HG03175 (cell line): Measurements from ENCODE around the gene OGFR.

Experiments used
- ATAC-seq: cut with Tn5 transposase; IDR thresholded peaks from one replicate; pipeline ENCODE4 v1.9.1; 2021; ENCODE audit warnings: mild to moderate bottlenecking, moderate library complexity; ENCODE audit not compliant: unreplicated experiment

OGFR gene

GRCh38 chr20:62782149-62782892, 22.3 kb upstream of the OGFR start:
- ATAC-seq: no peak

- no peak for ATAC-seq
Measured at GRCh38 chr20:62782893-62783278, 21.7 kb upstream of the OGFR start.

- ATAC-seq: no peak
Measured at GRCh38 chr20:62784497-62784896, 20.1 kb upstream of the OGFR start.

- no peak for ATAC-seq
Measured at GRCh38 chr20:62785393-62785792, 19.2 kb upstream of the OGFR start.

- ATAC-seq: no peak
Measured at GRCh38 chr20:62786157-62786556, 18.5 kb upstream of the OGFR start.

GRCh38 chr20:62787321-62787720, 17.3 kb upstream of the OGFR start:
- ATAC-seq: no peak

GRCh38 chr20:62787866-62788265, 16.8 kb upstream of the OGFR start:
- no peak for ATAC-seq

- ATAC-seq: no peak
Measured at GRCh38 chr20:62788607-62789006, 16.0 kb upstream of the OGFR start.

- ATAC-seq: no peak
Measured at GRCh38 chr20:62790075-62790474, 14.6 kb upstream of the OGFR start.

GRCh38 chr20:62791301-62792181, 13.1 kb upstream of the OGFR start:
- ATAC-seq: no peak

GRCh38 chr20:62792182-62792939, 12.3 kb upstream of the OGFR start:
- ATAC-seq: no peak

- no peak for ATAC-seq
Measured at GRCh38 chr20:62792940-62793756, 11.5 kb upstream of the OGFR start.

GRCh38 chr20:62793757-62794006, 11.0 kb upstream of the OGFR start:
- ATAC-seq: no peak

- ATAC-seq: peak; percentile 64
Measured at GRCh38 chr20:62794007-62794724, 10.5 kb upstream of the OGFR start.

- no peak for ATAC-seq
Measured at GRCh38 chr20:62795023-62795761, 9.4 kb upstream of the OGFR start.

- ATAC-seq: no peak
Measured at GRCh38 chr20:62796699-62797491, 7.7 kb upstream of the OGFR start.

GRCh38 chr20:62797671-62798532, 6.7 kb upstream of the OGFR start:
- ATAC-seq: no peak

- ATAC-seq: no peak
Measured at GRCh38 chr20:62799036-62799435, 5.6 kb upstream of the OGFR start.
